Measurements from ENCODE around the gene MAGI2. TPM values are rescaled to one million over a fixed set of nuclear protein-coding genes. Genes with fewer than 3 reads are reported as not detected.

Gene MAGI2
- polyA plus RNA-seq, 4 donors, result 32.0 to 38.7 (median 33.7) TPM

GRCh38 chr7:79317728-79318127 lies 135.7 kb downstream of the MAGI2 start:
- no peak for DNase-seq (ENCODE audit: low read depth in 4 of 4, low spot score in 2 of 4)

GRCh38 chr7:79312022-79312421 lies 141.4 kb downstream of the MAGI2 start:
- DNase-seq (ENCODE audit: low read depth in 4 of 4, low spot score in 2 of 4), result no peak

- no peak for DNase-seq (ENCODE audit: low read depth in 4 of 4, low spot score in 2 of 4)
Measured at GRCh38 chr7:79308192-79308591, 145.3 kb downstream of the MAGI2 start.

- no peak for DNase-seq (ENCODE audit: low read depth in 4 of 4, low spot score in 2 of 4)
Measured at GRCh38 chr7:79307376-79307775, 146.1 kb downstream of the MAGI2 start.

GRCh38 chr7:79304711-79305110 lies 148.8 kb downstream of the MAGI2 start:
- DNase-seq (ENCODE audit: low read depth in 4 of 4, low spot score in 2 of 4), result no peak

- DNase-seq (ENCODE audit: low read depth in 4 of 4, low spot score in 2 of 4), result no peak
Measured at GRCh38 chr7:79302293-79302692, 151.2 kb downstream of the MAGI2 start.

GRCh38 chr7:79301419-79301818 lies 152.0 kb downstream of the MAGI2 start:
- DNase-seq (ENCODE audit: low read depth in 4 of 4, low spot score in 2 of 4), result no peak

GRCh38 chr7:79300573-79300972 lies 152.9 kb downstream of the MAGI2 start:
- no peak for DNase-seq (ENCODE audit: low read depth in 4 of 4, low spot score in 2 of 4)

GRCh38 chr7:79298145-79298760 lies 155.2 kb downstream of the MAGI2 start:
- DNase-seq (ENCODE audit: low read depth in 4 of 4, low spot score in 2 of 4), result peak in 1 of 4 donors; percentile 36

GRCh38 chr7:79296553-79297320 lies 156.7 kb downstream of the MAGI2 start:
- no peak for DNase-seq (ENCODE audit: low read depth in 4 of 4, low spot score in 2 of 4)

GRCh38 chr7:79293655-79294142 lies 159.8 kb downstream of the MAGI2 start:
- DNase-seq (ENCODE audit: low read depth in 4 of 4, low spot score in 2 of 4), result no peak

GRCh38 chr7:79292834-79293233 lies 160.6 kb downstream of the MAGI2 start:
- DNase-seq (ENCODE audit: low read depth in 4 of 4, low spot score in 2 of 4), result no peak

GRCh38 chr7:79291498-79291865 lies 162.0 kb downstream of the MAGI2 start:
- no peak for DNase-seq (ENCODE audit: low read depth in 4 of 4, low spot score in 2 of 4)

GRCh38 chr7:79290841-79291497 lies 162.5 kb downstream of the MAGI2 start:
- no peak for DNase-seq (ENCODE audit: low read depth in 4 of 4, low spot score in 2 of 4)

- no peak for DNase-seq (ENCODE audit: low read depth in 4 of 4, low spot score in 2 of 4)
Measured at GRCh38 chr7:79290398-79290797, 163.1 kb downstream of the MAGI2 start.

- DNase-seq (ENCODE audit: low read depth in 4 of 4, low spot score in 2 of 4), result no peak
Measured at GRCh38 chr7:79288655-79289054, 164.8 kb downstream of the MAGI2 start.

- DNase-seq (ENCODE audit: low read depth in 4 of 4, low spot score in 2 of 4), result no peak
Measured at GRCh38 chr7:79287981-79288380, 165.5 kb downstream of the MAGI2 start.

- DNase-seq (ENCODE audit: low read depth in 4 of 4, low spot score in 2 of 4), result no peak
Measured at GRCh38 chr7:79286181-79286580, 167.3 kb downstream of the MAGI2 start.

- no peak for DNase-seq (ENCODE audit: low read depth in 4 of 4, low spot score in 2 of 4)
Measured at GRCh38 chr7:79285756-79286155, 167.7 kb downstream of the MAGI2 start.

- DNase-seq (ENCODE audit: low read depth in 4 of 4, low spot score in 2 of 4), result no peak
Measured at GRCh38 chr7:79284211-79284610, 169.3 kb downstream of the MAGI2 start.

GRCh38 chr7:79282882-79283602 lies 170.4 kb downstream of the MAGI2 start:
- DNase-seq (ENCODE audit: low read depth in 4 of 4, low spot score in 2 of 4), result no peak

All from left renal cortex interstitium (tissue), 4 donors.